Measurements from ENCODE around the gene FYB1.
"Not testable (repeated sequence)": the region's sequence is repeated elsewhere in the genome, so short reads cannot be mapped to it uniquely, and the experiment has no call there.

Gene FYB1

GRCh38 chr5:39186289-39186688 lies 33.1 kb downstream of the FYB1 start:
- Mint-ChIP-seq H3K36me3 (ENCODE audit: low read depth) (no peaks in the 10 kb centered on the region), H3K4me1 (peaks cover 9% of the 10 kb centered on the region), H3K4me3 (no peak overlapping the region), H3K27ac (no peak overlapping the region), H3K9me3 (no peaks in the 10 kb centered on the region), H3K27me3 (ENCODE audit: low read depth) (peaks cover 6% of the 10 kb centered on the region)
- TF ChIP-seq CTCF (IDR thresholded peaks at IDR 0.05; ENCODE audit: unreplicated experiment in 3 of 3), result no peak

DNA sequence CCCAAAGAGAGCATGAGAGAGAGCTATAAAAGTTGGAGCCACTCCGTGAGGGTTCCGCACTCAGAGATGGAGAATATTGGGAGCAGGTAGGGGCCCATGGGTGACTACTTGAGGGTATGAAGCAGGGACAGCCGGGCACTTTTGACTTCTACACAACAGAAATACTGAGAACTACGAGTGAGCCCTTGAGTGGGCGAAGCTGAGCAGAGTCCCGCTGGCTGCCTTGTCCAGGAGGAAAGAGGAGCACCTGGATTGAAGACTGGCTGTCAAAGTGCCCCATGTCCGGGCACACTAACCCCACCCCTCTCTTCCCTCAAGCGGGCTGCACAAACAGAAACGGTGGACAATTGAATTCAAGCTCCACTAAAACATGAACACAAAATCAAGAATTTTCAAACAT lies 33.6 kb downstream of the FYB1 start:
- no peak overlapping the region for H3K4me3 Mint-ChIP-seq
- peaks cover 6% of the 10 kb centered on the region for H3K27me3 Mint-ChIP-seq (ENCODE audit: low read depth)
- H3K27ac Mint-ChIP-seq, result no peak overlapping the region
- H3K9me3 Mint-ChIP-seq, result no peaks in the 10 kb centered on the region
- H3K36me3 Mint-ChIP-seq (ENCODE audit: low read depth), result no peaks in the 10 kb centered on the region
- no peak for TF ChIP-seq CTCF (IDR thresholded peaks at IDR 0.05; ENCODE audit: unreplicated experiment in 3 of 3)
- H3K4me1 Mint-ChIP-seq, result peaks cover 3% of the 10 kb centered on the region

- not testable (repeated sequence) for H3K36me3 Mint-ChIP-seq (ENCODE audit: low read depth); H3K4me3 Mint-ChIP-seq; H3K27me3 Mint-ChIP-seq (ENCODE audit: low read depth); H3K27ac Mint-ChIP-seq; H3K4me1 Mint-ChIP-seq; H3K9me3 Mint-ChIP-seq
Measured at GRCh38 chr5:39179561-39179960, 39.8 kb downstream of the FYB1 start.

- Mint-ChIP-seq H3K27ac (no peak overlapping the region), H3K4me1 (no peaks in the 10 kb centered on the region), H3K4me3 (no peak overlapping the region), H3K9me3 (no peaks in the 10 kb centered on the region), H3K36me3 (ENCODE audit: low read depth) (no peaks in the 10 kb centered on the region), H3K27me3 (ENCODE audit: low read depth) (no peaks in the 10 kb centered on the region)
- TF ChIP-seq CTCF (IDR thresholded peaks at IDR 0.05; ENCODE audit: unreplicated experiment in 3 of 3), result no peak
Measured at GRCh38 chr5:39178861-39179260, 40.5 kb downstream of the FYB1 start.

- no peak for TF ChIP-seq CTCF (IDR thresholded peaks at IDR 0.05; ENCODE audit: unreplicated experiment in 3 of 3)
- Mint-ChIP-seq H3K4me3 (no peak overlapping the region), H3K27me3 (ENCODE audit: low read depth) (no peaks in the 10 kb centered on the region)
Measured at GRCh38 chr5:39178171-39178570, 41.2 kb downstream of the FYB1 start.

GRCh38 chr5:39177631-39177964 lies 41.8 kb downstream of the FYB1 start:
- H3K4me3 Mint-ChIP-seq, result no peak overlapping the region
- TF ChIP-seq CTCF (IDR thresholded peaks at IDR 0.05; ENCODE audit: unreplicated experiment in 3 of 3), result no peak
- peaks cover 6% of the 10 kb centered on the region for H3K9me3 Mint-ChIP-seq
- no peak overlapping the region for H3K27ac Mint-ChIP-seq
- H3K36me3 Mint-ChIP-seq (ENCODE audit: low read depth), result no peaks in the 10 kb centered on the region
- H3K27me3 Mint-ChIP-seq (ENCODE audit: low read depth), result no peaks in the 10 kb centered on the region
- H3K4me1 Mint-ChIP-seq, result no peaks in the 10 kb centered on the region

More at GRCh38 chr5:39178171-39178570, 41.2 kb downstream of the FYB1 start:
- H3K9me3 Mint-ChIP-seq, result peaks cover 2% of the 10 kb centered on the region
- H3K27ac Mint-ChIP-seq, result no peak overlapping the region
- H3K36me3 Mint-ChIP-seq (ENCODE audit: low read depth), result no peaks in the 10 kb centered on the region
- no peaks in the 10 kb centered on the region for H3K4me1 Mint-ChIP-seq

Data from nephron (organoid).